Astrocyte (in vitro differentiated cells and primary cell): ENCODE data around the gene GAB2. TPM values are rescaled to one million over a fixed set of nuclear protein-coding genes. Genes with fewer than 3 reads are reported as not detected.

Source experiments
- DNase-seq: peaks from one replicate; pipeline ENCODE4 v3.0.0-alpha.2; 2010; ENCODE audit warnings: low read depth
- FAIRE-seq: peaks from 2 replicates; lab custom pipeline; 2011; peaks lifted over from hg19 to GRCh38; lab: Jason Lieb, UNC
- H2AFZ ChIP-seq: 2 replicates; pipeline ENCODE4 v1.6.0; 2012; ENCODE audit warnings: low read depth, low read length, inconsistent platforms
- H3K27ac ChIP-seq: 2 replicates; pipeline ENCODE4 v1.5.1; 2011; ENCODE audit warnings: low read depth, low read length, inconsistent platforms
- H3K27me3 ChIP-seq: 2 replicates; pipeline ENCODE4 v1.6.0; 2011; ENCODE audit warnings: low read length, inconsistent platforms; ENCODE audit not compliant: insufficient read depth
- H3K36me3 ChIP-seq: 2 replicates; pipeline ENCODE4 v1.5.1; 2011; ENCODE audit warnings: low read length, inconsistent platforms; ENCODE audit not compliant: insufficient read depth
- H3K4me1 ChIP-seq: 2 replicates; pipeline ENCODE4 v1.5.1; 2011; ENCODE audit warnings: low read length, inconsistent platforms; ENCODE audit not compliant: insufficient read depth
- H3K4me2 ChIP-seq: 2 replicates; pipeline ENCODE4 v1.6.0; 2012; ENCODE audit warnings: low read length, inconsistent platforms
- H3K4me3 ChIP-seq: 2 replicates; pipeline ENCODE4 v1.5.1; 2011; ENCODE audit warnings: low read depth, mild to moderate bottlenecking, low read length, inconsistent platforms; ENCODE audit not compliant: insufficient read depth
- H3K79me2 ChIP-seq: 2 replicates; pipeline ENCODE4 v1.6.0; 2012; ENCODE audit warnings: mild to moderate bottlenecking, low read length, inconsistent platforms; ENCODE audit not compliant: insufficient read depth
- H3K9ac ChIP-seq: 2 replicates; pipeline ENCODE4 v1.6.0; 2012; ENCODE audit warnings: mild to moderate bottlenecking, low read length, inconsistent platforms
- H3K9me3 ChIP-seq: 2 replicates; pipeline ENCODE4 v1.5.1; 2012; ENCODE audit warnings: low read depth, mild to moderate bottlenecking, low read length, inconsistent platforms; ENCODE audit not compliant: insufficient read depth
- H4K20me1 ChIP-seq: 2 replicates; pipeline ENCODE4 v1.6.0; 2012; ENCODE audit warnings: low read length, inconsistent platforms; ENCODE audit not compliant: insufficient read depth
- H3K27ac Mint-ChIP-seq: one replicate; pipeline ENCODE4 v1.8.0; 2021; ENCODE audit warnings: mild to moderate bottlenecking, mixed read lengths; ENCODE audit not compliant: unreplicated experiment
- H3K27me3 Mint-ChIP-seq: one replicate; pipeline ENCODE4 v1.8.0; 2021; ENCODE audit warnings: low read depth, mixed read lengths; ENCODE audit not compliant: unreplicated experiment
- H3K36me3 Mint-ChIP-seq: one replicate; pipeline ENCODE4 v1.8.0; 2021; ENCODE audit warnings: low read depth, mixed read lengths; ENCODE audit not compliant: unreplicated experiment
- H3K4me1 Mint-ChIP-seq: one replicate; pipeline ENCODE4 v1.8.0; 2021; ENCODE audit warnings: low read depth, mixed read lengths; ENCODE audit not compliant: unreplicated experiment
- H3K4me3 Mint-ChIP-seq: one replicate; pipeline ENCODE4 v1.8.0; 2021; ENCODE audit warnings: mild to moderate bottlenecking, moderate library complexity, mixed read lengths; ENCODE audit not compliant: unreplicated experiment
- H3K9me3 Mint-ChIP-seq: one replicate; pipeline ENCODE4 v1.8.0; 2021; ENCODE audit warnings: mild to moderate bottlenecking, mixed read lengths; ENCODE audit not compliant: unreplicated experiment
- CTCF ChIP-seq: IDR thresholded peaks from 2 replicates; pipeline ENCODE4 v1.5.1; 2011; ENCODE audit warnings: low read depth, mild to moderate bottlenecking, inconsistent platforms, low read length, moderate library complexity; ENCODE audit not compliant: insufficient read depth
- EZH2 ChIP-seq: IDR thresholded peaks from 2 replicates; pipeline ENCODE4 v1.6.1; 2012; ENCODE audit warnings: mild to moderate bottlenecking, low read length, inconsistent platforms; ENCODE audit not compliant: insufficient read depth
- total RNA-seq: library from RNA; stranded (reverse); gene quantifications from 2 replicates; pipeline ENCODE4 v1.2.1, GENCODE V29; 2021

Gene GAB2
- total RNA-seq, 1 donor from 2014 or later = 18.2 TPM

- TF ChIP-seq EZH2 = no peak
- TF ChIP-seq CTCF = no peak
- H2AFZ ChIP-seq = no peak overlapping the region
- H3K27ac ChIP-seq = no peak overlapping the region
- peaks cover 7% of the 10 kb centered on the region for H3K36me3 ChIP-seq
- no peak overlapping the region for H3K4me3 ChIP-seq
- Mint-ChIP-seq H3K9me3 (peaks cover 3% of the 10 kb centered on the region), H3K36me3 (peaks cover 39% of the 10 kb centered on the region), H3K4me3 (no peak overlapping the region), H3K4me1 (peaks cover 15% of the 10 kb centered on the region), H3K27ac (no peak overlapping the region), H3K27me3 (no peaks in the 10 kb centered on the region)
- no peak for FAIRE-seq
- no peak for DNase-seq
- H3K27me3 ChIP-seq = no peaks in the 10 kb centered on the region
- H3K9me3 ChIP-seq = no peaks in the 10 kb centered on the region
- H3K9ac ChIP-seq = no peak overlapping the region
- no peak overlapping the region for H3K4me2 ChIP-seq
- peaks cover 64% of the 10 kb centered on the region for H4K20me1 ChIP-seq
- no peaks in the 10 kb centered on the region for H3K79me2 ChIP-seq
- no peaks in the 10 kb centered on the region for H3K4me1 ChIP-seq
Observed at GRCh38 chr11:78205256-78205655, 212.4 kb downstream of the GAB2 start.

GRCh38 chr11:78203184-78203583 is 214.4 kb downstream of the GAB2 start:
- Mint-ChIP-seq H3K36me3 (peaks cover 35% of the 10 kb centered on the region), H3K27ac (no peak overlapping the region), H3K27me3 (no peaks in the 10 kb centered on the region), H3K4me3 (no peak overlapping the region), H3K4me1 (peaks cover 12% of the 10 kb centered on the region), H3K9me3 (peaks cover 1% of the 10 kb centered on the region)
- peaks cover 73% of the 10 kb centered on the region for H4K20me1 ChIP-seq
- H3K9me3 ChIP-seq = no peaks in the 10 kb centered on the region
- no peak overlapping the region for H3K27ac ChIP-seq
- no peak overlapping the region for H3K4me3 ChIP-seq
- FAIRE-seq (no peak), DNase-seq (no peak)
- H3K79me2 ChIP-seq = peaks cover under 1% of the 10 kb centered on the region
- no peak overlapping the region for H3K4me2 ChIP-seq
- H3K9ac ChIP-seq = no peak overlapping the region
- TF ChIP-seq EZH2 (no peak), CTCF (no peak)
- H2AFZ ChIP-seq = no peak overlapping the region
- no peaks in the 10 kb centered on the region for H3K27me3 ChIP-seq
- H3K36me3 ChIP-seq = peaks cover 10% of the 10 kb centered on the region
- no peaks in the 10 kb centered on the region for H3K4me1 ChIP-seq

- FAIRE-seq (no peak), DNase-seq (no peak)
- Histone ChIP-seq H3K27me3 (no peaks in the 10 kb centered on the region), H3K79me2 (peaks cover 5% of the 10 kb centered on the region), H2AFZ (no peak overlapping the region), H3K9me3 (no peaks in the 10 kb centered on the region), H3K4me1 (no peaks in the 10 kb centered on the region), H3K9ac (no peak overlapping the region), H3K4me2 (no peak overlapping the region), H3K36me3 (peaks cover 10% of the 10 kb centered on the region), H4K20me1 (peaks cover 73% of the 10 kb centered on the region), H3K27ac (no peak overlapping the region), H3K4me3 (no peak overlapping the region)
- H3K4me3 Mint-ChIP-seq = no peak overlapping the region
- H3K36me3 Mint-ChIP-seq = peaks cover 31% of the 10 kb centered on the region
- no peaks in the 10 kb centered on the region for H3K9me3 Mint-ChIP-seq
- H3K27me3 Mint-ChIP-seq = no peaks in the 10 kb centered on the region
- TF ChIP-seq CTCF (no peak), EZH2 (no peak)
- peaks cover 10% of the 10 kb centered on the region for H3K4me1 Mint-ChIP-seq
- no peak overlapping the region for H3K27ac Mint-ChIP-seq
Observed at GRCh38 chr11:78202733-78203167, 214.9 kb downstream of the GAB2 start.
